HTR-8/SVneo (cell line): Measurements from ENCODE around the gene TAC4.
"Not testable (repeated sequence)": the region's sequence is repeated elsewhere in the genome, so short reads cannot be mapped to it uniquely, and the experiment has no call there.

ENCODE experiments used
- DNase-seq: peaks from one replicate; pipeline ENCODE4 v3.0.0; 2011; ENCODE audit warnings: low spot score, mixed read lengths; ENCODE audit not compliant: insufficient read length
- FAIRE-seq: peaks from 2 replicates; lab custom pipeline; 2011; peaks lifted over from hg19 to GRCh38; lab: Jason Lieb, UNC

Gene TAC4

DNA sequence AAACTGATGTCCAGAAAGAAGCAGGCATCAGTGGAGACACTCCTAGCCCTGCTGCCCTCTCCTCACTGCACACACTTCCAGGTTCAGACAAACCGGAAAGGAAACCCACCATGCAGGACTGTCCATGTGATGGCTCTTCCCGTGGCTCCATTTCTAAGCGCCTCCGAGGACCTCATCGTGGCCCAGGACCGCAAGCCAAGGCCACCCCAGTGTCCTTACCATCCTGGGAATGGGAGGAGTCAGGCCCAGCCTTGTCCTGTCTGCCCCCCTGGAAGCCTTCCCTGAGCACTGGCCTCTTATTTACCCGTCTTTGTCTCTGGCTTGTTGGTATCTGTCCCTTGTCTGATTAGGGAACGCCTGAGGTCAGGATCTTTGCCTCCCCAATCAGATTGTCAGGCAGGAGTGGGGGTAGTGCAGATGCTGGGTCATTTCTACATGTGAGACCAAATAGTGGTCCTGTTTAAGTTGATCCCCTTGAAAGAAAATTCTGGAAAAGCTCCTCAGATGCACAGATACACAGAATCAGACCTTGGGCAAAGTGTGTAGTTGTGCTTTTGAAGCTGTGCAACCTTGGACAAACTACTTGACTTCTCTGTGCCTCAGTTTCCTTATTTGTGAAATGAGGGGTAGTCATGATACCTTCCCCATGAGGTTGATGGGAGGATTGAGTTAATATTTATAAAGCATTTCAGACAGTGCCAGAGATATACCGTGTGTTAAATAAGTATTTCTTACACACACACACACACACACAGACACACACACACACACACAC, 744 bp downstream of the TAC4 start:
- FAIRE-seq, result no peak

DNA sequence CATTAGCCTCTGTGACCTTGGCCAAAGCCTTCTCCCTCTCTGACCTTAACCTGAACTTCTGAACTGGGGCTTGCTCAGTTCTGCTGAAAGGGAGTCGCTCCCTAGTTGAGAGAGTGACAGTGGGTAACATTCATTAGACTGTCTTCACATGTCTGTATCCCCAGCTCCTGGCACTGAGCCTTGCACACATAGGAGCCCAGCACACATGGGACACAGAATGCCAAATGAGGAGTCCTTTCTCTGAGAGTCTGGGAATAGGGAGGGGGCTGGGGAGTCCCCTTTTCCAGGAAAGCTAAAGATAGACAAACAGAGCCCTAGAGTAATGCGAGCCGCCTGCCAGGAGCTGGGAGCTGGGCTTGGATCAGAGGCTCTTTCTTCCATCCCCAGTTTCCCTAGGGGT, 2.5 kb downstream of the TAC4 start:
- no peak for FAIRE-seq

More for the DNA sequence above, 744 bp downstream of the TAC4 start:
- no peak for DNase-seq

DNA sequence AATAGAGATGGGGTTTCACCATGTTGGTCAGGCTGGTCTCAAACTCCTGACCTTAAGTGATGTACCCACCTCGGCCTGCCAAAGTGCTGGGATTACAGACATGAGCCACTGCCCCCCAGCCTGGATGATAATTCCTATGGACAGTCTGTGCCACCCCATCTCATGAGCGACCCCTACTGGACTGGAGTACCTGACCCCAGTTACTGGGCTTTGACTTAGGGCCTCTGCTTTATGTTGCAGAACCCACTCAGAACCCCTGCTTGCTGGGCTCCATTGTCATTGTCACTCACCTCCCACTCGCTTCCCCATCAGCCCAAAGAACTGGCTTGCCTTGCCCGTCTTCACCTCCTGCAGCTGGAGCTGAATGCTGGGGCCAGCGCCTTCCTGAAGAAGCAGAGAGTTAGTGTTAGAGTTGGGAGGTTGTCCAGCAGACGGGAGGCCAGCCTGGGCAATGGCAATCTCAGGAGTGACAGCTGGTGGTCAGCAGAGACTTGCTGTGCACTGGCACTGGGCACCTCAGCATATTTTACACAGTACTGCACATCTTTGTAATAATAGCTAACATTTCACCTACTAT, 4.0 kb downstream of the TAC4 start:
- DNase-seq (no peak), FAIRE-seq (no peak)

More for the DNA sequence above, 2.5 kb downstream of the TAC4 start:
- no peak for DNase-seq

DNA sequence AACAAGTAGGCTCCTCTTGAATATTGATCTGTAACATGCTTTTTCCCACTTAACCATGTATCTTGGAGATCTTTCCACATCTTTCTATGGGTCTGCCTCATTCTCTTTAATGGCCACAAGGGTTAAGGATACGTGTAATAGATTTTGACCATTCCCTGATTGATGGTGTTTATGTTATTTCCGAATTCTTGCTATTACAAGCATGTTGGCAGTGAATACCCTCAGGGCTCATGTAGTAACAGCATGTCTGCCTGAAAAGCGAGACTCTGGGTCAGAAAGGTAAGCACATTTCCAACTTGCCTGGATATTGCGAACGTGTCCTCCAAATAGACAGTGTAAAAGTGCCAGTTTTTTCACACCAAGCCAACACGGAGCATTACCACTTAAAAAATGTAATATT, 5.0 kb downstream of the TAC4 start:
- DNase-seq, result no peak
- FAIRE-seq, result no peak

DNA sequence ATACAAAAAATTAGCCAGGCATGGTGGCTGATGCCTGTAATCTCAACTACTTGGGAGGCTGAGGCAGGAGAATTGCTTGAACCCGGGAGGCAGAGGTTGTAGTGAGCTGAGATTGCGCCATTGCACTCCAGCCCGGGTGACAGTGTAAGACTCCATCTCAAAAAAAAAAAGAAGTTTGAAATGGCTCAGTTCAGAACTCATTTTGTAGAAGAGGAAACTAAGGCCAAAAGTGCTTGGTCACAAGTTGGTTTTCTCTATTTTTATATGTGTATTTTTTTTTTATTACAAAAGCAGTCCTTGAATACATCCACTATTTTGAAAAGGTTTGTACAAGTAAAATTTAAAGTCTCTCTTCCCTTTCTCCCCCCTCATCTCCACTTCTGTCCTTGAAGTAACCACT, 5.5 kb downstream of the TAC4 start:
- DNase-seq (no peak), FAIRE-seq (no peak)

DNA sequence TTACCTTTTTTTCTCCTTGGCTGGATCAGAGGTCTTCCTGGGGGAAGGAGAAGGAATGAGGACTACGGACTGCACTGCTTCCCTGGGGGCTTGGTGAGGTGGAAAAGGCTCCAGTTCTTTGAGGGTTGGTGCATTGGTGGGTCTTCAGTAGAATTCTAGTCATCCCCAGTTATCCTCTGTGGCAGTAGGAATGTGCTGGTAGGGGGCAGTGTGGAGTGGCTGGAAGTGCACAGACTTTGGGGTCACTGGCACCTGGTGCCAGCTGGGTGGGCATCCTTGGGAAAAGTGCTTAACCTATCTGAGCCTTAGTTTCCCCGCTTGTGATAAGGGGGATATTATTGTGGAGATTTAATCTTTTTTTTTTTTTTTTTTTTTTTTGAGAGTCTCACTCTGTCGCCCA, 6.3 kb downstream of the TAC4 start:
- no peak for FAIRE-seq
- DNase-seq, result no peak

DNA sequence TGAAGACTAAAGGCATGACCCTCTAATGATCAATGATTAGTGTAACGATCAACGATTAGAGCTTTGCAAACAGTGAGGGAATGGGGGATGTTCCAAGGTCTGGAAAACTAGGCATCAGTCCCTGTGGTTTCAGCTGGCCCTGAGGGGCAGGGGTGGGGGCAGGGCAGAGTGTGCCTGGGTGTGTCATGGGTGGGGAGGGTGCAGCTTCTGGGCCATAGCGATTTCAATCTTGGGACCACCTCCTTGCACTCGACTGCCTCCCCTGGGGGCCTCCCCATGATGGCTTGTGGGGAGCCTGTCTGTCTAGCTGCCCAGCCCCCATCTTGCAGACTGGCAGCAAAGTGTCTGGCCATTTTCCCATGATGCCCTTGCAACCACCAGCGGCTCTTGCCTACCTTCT, 8.4 kb downstream of the TAC4 start:
- DNase-seq (no peak), FAIRE-seq (no peak)

DNA sequence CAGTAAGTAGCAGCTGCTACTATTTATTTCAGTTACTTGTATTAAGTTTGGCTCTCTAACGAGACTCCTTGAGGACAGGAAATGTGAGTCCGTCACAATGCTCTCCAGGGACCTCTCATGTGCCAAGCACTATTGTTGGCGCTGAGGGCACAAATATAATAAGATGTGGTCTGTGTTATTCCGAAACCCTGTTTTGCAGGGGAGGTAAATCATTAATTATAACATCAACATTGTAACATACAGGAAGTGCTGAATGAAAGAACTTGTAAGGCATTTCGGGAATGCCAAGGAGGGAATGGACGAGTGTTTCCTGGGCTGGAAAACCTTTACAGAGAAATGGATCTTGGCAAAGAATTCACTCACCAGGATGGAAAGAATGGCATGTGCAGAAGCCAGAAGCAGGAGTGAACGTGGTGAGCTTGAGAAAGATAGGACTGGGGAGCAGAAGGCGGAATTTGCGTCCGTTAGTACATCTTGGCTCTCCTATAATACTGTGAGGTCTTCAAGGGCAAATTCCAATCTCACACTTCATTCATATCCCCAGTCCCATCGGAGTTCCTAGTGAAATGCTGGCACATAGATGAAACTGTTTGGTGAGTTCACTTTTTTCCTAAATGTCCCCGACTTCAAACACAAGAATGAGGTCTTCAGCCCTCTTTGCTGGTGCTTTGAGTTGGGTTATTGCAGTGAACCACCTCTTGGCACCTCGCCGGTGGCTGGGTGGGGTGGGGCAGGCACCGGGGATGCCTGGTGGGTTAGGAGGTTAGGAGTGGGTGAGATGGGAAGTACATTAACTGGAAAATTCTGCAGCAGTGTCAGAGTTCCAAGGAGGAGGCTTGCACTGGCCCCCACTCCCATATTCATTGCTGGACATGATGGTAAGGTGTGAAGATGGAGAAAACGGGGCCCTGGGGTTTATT, 11.5 kb downstream of the TAC4 start:
- DNase-seq, result peak; percentile 61
- peak; percentile 57 for FAIRE-seq

DNA sequence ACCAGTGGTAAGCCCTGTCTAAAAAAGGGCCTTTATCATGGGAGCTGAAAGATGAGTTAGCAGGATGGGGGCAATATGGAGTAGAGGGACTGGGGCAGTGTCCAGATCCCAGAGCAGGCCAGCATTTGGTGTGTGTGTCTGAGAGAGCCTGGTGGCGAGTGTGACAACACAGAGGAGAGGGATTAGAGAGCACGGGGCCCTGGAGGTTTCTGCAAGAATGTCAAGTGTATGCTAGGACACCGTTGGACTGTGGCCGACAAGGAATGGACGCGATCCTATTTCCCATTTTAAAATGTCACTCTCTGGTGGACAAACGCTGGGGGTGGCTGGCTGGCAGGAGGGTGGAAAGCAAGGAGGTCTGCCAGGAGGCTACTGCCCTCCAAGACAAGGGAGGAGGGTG, 12.4 kb downstream of the TAC4 start:
- FAIRE-seq (no peak), DNase-seq (no peak)

DNA sequence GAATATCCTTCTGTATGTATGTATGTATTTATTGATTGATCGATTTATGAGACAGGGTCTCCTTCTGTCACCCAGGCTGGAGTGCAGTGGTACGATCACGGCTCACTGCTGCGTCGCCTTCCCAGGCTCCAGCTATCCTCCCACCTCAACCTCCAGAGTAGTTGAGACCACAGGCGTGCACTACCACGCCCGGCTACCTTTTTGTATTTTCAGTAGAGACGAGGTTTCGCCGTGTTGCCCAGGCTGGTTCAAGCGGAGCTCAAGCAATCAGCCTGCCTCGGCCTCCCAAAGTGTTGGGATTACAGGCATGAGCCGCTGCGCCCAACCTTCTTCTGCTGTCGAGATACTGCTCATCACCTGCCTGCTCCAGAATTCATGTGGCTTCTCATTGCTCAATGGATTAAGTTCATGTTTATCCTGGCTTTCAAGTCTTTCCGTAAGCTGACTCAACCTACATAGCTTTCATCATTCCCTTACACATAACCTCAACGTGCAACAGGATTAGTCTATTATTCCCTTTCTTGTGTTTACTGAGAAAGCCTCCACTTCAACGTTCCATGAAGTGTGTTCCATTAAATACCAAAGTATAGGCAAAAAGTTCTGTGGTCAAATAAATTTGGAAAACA, 13.6 kb downstream of the TAC4 start:
- no peak for DNase-seq
- FAIRE-seq, result no peak

DNA sequence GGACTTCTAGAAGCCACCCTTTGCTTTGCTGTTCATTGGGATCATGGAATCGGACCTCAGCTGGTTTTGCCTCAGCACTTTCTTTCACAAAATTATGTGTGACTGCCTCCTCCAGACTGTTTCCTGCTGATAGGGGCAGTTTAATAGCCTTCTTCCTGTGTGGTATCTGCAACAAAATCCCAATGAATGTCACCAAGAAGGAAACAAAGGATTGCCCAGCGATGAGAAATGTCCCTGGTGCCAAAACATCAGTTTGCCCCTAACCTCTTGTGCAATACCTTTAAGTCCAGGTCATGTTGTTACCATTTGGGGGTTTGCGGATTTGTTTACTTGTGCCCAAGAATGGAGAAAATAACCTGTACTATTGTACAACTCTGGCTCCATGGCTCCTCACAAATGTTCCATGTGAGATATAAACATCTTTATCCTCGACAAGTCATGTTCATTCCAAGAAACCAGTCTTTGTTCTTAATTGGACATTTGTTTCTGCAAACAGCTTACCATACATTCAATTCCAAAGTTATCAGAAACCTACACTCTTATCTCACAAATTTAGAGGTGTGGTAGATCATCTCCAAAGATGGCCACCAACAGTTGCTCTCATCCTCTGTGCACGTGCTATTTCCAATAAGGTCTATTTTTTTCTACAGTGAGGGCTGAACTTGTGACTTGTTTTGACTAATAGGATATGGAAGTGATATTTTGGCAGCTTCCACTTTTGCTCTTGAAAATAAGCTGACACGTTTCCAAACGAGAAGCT, 14.8 kb downstream of the TAC4 start:
- DNase-seq (no peak), FAIRE-seq (no peak)

DNA sequence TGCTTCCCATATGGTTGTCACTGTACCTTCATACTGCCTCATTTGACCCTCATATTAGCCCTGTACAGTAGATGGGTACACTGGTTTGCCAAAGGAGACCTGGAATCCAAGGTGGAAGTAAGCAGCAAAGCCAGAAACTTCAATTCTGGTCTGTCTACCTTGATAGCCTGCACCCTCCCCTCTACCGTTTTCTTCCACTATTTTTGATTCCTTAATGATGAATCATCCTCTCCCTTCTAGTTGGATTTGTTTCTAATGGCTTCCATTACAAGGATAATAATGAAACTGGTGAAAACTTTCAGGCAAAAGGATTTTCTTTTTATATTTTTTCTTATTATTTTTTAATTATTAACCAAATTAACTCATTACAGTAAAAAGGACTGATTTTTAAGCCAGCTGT, 17.3 kb downstream of the TAC4 start:
- DNase-seq (peak; percentile 57), FAIRE-seq (no peak)

DNA sequence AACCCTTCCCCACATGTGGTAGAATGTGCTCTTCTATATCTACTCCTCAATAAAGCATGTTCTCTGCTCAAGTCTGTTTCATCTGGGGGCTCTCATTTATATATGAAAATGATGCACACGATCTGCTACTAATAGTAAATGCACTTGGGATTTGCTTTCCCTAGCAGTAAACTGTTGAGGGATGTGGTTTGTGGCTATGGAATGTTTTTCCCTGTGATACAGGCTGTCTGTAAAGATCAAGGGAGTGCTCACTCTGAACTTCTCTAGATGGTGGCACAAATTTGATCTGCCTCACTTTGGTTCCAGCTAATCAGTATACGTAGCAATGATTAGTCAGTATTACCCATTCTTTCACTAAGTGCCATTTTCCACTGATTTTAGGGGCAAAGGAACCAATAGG, 18.8 kb downstream of the TAC4 start:
- DNase-seq (no peak), FAIRE-seq (no peak)

DNA sequence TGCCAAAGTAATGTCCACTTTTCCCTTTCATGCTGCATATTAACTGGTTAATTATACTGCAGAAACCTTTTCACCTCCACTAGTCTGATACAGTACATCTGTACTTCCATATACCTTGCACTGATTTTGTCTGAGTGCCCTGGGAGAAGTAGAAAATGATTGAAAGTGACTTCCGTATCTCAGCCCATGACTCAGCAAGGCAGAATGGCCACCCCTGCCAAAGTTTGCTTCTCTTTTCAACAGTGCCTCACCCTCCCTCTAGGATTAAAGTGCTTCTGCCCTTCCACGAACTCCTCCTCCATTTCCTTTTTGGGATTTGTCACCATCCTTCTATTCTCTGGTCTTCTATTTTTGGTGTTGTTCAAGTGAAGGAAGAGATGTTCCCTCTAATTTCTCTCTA, 19.5 kb downstream of the TAC4 start:
- not testable (repeated sequence) for DNase-seq, FAIRE-seq

DNA sequence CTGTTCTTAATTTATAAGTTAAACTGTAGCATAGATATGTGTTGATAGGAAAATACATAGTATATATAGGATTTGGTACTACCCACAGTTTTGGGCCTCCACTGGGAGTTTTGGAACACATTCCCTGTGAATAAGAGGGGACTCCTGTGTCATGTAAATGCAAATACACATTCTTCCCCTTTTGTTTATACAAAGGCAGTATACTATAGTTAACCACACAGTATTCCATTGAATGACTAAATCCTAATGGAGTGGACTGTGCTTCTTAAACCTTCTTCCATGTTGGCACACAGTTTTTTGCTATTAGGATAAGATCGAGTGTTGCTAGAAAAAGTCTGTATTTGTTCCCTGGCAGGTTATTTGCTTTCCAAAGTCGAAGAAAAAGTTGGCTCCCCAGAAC, 22.2 kb downstream of the TAC4 start:
- FAIRE-seq, result no peak

DNA sequence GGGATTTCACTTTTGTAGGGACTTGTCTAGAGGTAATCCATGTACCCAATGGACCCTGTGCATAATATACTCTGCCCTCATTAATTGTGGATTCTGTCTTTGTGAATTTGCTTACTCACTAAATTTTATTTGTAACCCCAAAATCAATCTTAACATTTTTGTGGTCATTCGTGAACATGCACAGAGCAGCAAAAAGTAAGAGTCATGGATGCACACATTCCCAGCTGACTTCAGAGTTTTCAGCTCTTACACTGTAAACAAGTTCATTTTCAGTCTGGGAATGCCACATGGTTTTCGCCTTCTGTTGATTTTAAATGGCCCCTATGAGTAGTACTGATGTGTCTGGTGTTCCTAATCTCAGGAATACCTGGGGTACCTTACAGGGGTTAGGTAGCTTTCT, 24.3 kb downstream of the TAC4 start:
- DNase-seq (no peak), FAIRE-seq (no peak)

More for the DNA sequence above, 22.2 kb downstream of the TAC4 start:
- no peak for DNase-seq

DNA sequence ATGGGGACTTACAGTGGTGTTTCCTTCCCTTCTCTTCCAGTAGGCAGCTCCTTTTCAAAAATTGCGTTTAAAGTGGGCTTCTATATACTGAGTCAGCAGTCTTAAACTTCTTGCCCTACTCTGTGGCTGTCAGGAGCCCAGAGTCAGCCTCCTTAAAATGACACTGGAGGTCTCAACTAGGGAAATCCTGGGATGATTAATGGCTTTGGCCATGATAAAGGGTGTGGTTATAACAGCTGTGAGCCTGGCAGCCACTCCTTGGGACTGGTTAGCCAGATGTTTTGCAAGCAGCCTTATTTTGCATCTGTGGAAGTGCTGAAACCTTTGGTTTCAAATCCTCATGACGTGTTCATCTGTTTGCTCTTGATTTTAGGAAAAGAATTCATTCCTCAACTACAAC, 25.0 kb downstream of the TAC4 start:
- FAIRE-seq (no peak), DNase-seq (no peak)

DNA sequence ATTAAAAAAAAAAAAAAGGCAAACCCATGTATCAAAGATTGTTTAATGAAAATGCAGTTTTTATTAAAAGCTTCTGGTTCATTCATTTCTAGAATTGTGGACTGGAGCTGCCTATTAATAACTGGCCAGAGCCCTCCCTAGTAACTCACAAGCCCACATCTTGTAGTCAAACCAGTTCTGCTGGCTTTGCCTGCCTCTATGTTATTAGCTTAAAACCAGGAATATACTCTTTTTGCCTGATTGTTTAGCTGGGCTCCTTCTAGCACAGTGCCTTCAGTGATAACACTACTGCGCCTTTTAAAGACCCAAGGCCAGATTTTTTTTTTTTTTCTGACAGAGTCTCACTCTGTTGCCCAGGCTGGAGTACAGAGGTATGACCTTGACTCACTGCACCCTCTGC, 26.0 kb downstream of the TAC4 start:
- DNase-seq (no peak), FAIRE-seq (no peak)

DNA sequence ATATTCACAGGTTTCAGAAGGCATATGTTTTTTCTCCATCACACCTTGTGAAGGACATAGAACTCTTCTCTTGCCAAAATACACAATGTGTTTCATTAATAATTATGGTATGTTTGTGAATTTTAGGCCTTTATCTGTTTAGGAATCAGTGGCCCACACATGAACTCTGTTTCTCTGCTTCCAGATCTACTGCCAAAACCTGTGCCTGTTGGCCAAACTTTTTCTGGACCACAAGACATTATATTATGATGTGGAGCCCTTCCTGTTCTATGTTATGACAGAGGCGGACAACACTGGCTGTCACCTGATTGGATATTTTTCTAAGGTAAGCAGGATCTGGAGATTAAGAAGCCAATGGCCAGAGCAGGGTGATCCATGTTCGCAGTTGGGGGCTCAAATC, 26.4 kb downstream of the TAC4 start:
- no peak for DNase-seq
- no peak for FAIRE-seq

DNA sequence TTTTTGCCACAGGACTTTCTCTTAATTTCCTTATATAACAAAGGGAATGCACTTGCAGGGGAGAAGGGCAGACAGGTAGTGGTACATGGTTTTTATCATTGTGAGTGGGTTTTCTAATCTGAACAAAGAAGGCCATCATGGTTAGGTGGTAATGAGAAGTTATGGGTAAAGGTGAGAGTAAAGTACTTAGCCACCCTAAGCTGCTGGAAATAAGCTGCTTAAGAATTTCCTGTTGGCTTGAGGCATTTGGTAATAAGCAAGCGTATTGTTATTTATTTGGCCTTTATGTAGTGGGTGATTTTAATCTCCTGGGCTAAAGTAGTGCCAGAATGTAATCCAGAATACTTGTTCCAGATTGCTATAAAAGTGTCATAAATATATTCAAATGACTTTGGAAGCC, 27.1 kb downstream of the TAC4 start:
- FAIRE-seq, result no peak
- no peak for DNase-seq
